MM.1S (cell line): ENCODE data around the gene ARID2.

ENCODE experiments used
- DNase-seq: peaks from one replicate; pipeline ENCODE4 v3.0.0-alpha.2; 2015
- H2AFZ ChIP-seq: fragments of 300-600 bp; sonication (generic); 2 replicates; pipeline ENCODE4 v1.6.0; 2016; ENCODE audit warnings: antibody characterized with exemption, low read length
- H3F3A ChIP-seq: fragments of 300-600 bp; sonication (generic); 2 replicates; pipeline ENCODE4 v1.6.1; 2016; ENCODE audit warnings: mild to moderate bottlenecking, antibody characterized with exemption, low read length, moderate library complexity, mixed read lengths; ENCODE audit not compliant: insufficient read depth
- H3K27ac ChIP-seq: fragments of 300-600 bp; sonication (generic); 2 replicates; pipeline ENCODE4 v1.5.1; 2016; ENCODE audit warnings: mild to moderate bottlenecking, low read length
- H3K27me3 ChIP-seq: fragments of 300-600 bp; sonication (generic); replicated peaks from 2 replicates; pipeline ENCODE4 v1.6.0; 2016; ENCODE audit warnings: low read length; ENCODE audit not compliant: insufficient read depth
- H3K36me3 ChIP-seq: fragments of 300-600 bp; sonication (generic); replicated peaks from 2 replicates; pipeline ENCODE4 v1.6.1; 2016; ENCODE audit warnings: mild to moderate bottlenecking, low read length, mixed read lengths; ENCODE audit not compliant: insufficient read depth
- H3K4me1 ChIP-seq: fragments of 300-600 bp; sonication (generic); 2 replicates; pipeline ENCODE4 v1.6.1; 2016; ENCODE audit warnings: low read length, mixed read lengths
- H3K4me2 ChIP-seq: fragments of 300-600 bp; sonication (generic); 2 replicates; pipeline ENCODE4 v1.6.0; 2016; ENCODE audit warnings: low read depth, low read length
- H3K4me3 ChIP-seq: fragments of 300-600 bp; sonication (generic); 2 replicates; pipeline ENCODE4 v1.5.1; 2016; ENCODE audit warnings: low read length, mixed read lengths
- H3K79me2 ChIP-seq: fragments of 300-600 bp; sonication (generic); 2 replicates; pipeline ENCODE4 v1.6.1; 2016; ENCODE audit warnings: mixed run types, low read length, mixed read lengths
- H3K9ac ChIP-seq: fragments of 300-600 bp; sonication (generic); 2 replicates; pipeline ENCODE4 v1.6.1; 2016; ENCODE audit warnings: low read length, mixed read lengths
- H3K9me2 ChIP-seq: fragments of 300-600 bp; sonication (generic); replicated peaks from 2 replicates; pipeline ENCODE4 v1.6.1; 2016; ENCODE audit warnings: mild to moderate bottlenecking, low read length, mixed read lengths; ENCODE audit not compliant: insufficient read depth
- H3K9me3 ChIP-seq: fragments of 300-600 bp; sonication (generic); replicated peaks from 2 replicates; pipeline ENCODE4 v1.6.1; 2016; ENCODE audit warnings: mild to moderate bottlenecking, low read length, mixed read lengths; ENCODE audit not compliant: insufficient read depth
- H4K20me1 ChIP-seq: fragments of 300-600 bp; sonication (generic); 2 replicates; pipeline ENCODE4 v1.6.1; 2016; ENCODE audit warnings: mild to moderate bottlenecking, low read length, moderate library complexity, mixed read lengths; ENCODE audit not compliant: insufficient read depth
- EZH2 ChIP-seq: fragments of 300-600 bp; sonication (generic); optimal IDR thresholded peaks from 2 replicates; pipeline ENCODE3; 2017; ENCODE audit warnings: low read depth, mild to moderate bottlenecking, antibody characterized with exemption, low read length, mixed read lengths
- EZH2phosphoT487 ChIP-seq: fragments of 300-600 bp; sonication (generic); IDR thresholded peaks from 2 replicates; pipeline ENCODE4 v1.6.1; 2018; ENCODE audit warnings: antibody characterized with exemption, low read length
- TF ChIP-seq, protein P1 (sequence below): fragments of 300-600 bp; sonication (generic); IDR thresholded peaks from 2 replicates; pipeline ENCODE4 v1.5.1; 2016; ENCODE audit warnings: antibody characterized with exemption, low read length, mixed read lengths

The ARID2 gene

GRCh38 chr12:45731190-45731775 is 1.8 kb downstream of the ARID2 start:
- Histone ChIP-seq H3K4me3 (peak overlapping the region; percentile 70), H3K9me2 (no peaks in the 10 kb centered on the region), H3K9me3 (no peaks in the 10 kb centered on the region), H4K20me1 (no peaks in the 10 kb centered on the region), H3K4me2 (peak overlapping the region; percentile 54), H3K27me3 (no peaks in the 10 kb centered on the region), H3K9ac (peak overlapping the region; percentile 93), H3F3A (peaks cover 38% of the 10 kb centered on the region), H3K36me3 (peaks cover 4% of the 10 kb centered on the region; the same call in 1 of the 2 replicates), H3K4me1 (0 out of 2 replicates have a peak, but pooled peaks cover 14% of the 10 kb centered on the region), H2AFZ (no peak overlapping the region), H3K27ac (peak overlapping the region; percentile 92), H3K79me2 (peaks cover 74% of the 10 kb centered on the region)
- TF ChIP-seq EZH2phosphoT487: no peak
- TF ChIP-seq, protein P1, sequence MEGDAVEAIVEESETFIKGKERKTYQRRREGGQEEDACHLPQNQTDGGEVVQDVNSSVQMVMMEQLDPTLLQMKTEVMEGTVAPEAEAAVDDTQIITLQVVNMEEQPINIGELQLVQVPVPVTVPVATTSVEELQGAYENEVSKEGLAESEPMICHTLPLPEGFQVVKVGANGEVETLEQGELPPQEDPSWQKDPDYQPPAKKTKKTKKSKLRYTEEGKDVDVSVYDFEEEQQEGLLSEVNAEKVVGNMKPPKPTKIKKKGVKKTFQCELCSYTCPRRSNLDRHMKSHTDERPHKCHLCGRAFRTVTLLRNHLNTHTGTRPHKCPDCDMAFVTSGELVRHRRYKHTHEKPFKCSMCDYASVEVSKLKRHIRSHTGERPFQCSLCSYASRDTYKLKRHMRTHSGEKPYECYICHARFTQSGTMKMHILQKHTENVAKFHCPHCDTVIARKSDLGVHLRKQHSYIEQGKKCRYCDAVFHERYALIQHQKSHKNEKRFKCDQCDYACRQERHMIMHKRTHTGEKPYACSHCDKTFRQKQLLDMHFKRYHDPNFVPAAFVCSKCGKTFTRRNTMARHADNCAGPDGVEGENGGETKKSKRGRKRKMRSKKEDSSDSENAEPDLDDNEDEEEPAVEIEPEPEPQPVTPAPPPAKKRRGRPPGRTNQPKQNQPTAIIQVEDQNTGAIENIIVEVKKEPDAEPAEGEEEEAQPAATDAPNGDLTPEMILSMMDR: no peak
- TF ChIP-seq EZH2: no peak
- no peak for DNase-seq

GRCh38 chr12:45732250-45732649 is 2.7 kb downstream of the ARID2 start:
- Histone ChIP-seq H3K9ac (peak overlapping the region; percentile 93), H3K27ac (peak overlapping the region; percentile 92; the same call in 1 of the 2 replicates)

DNA sequence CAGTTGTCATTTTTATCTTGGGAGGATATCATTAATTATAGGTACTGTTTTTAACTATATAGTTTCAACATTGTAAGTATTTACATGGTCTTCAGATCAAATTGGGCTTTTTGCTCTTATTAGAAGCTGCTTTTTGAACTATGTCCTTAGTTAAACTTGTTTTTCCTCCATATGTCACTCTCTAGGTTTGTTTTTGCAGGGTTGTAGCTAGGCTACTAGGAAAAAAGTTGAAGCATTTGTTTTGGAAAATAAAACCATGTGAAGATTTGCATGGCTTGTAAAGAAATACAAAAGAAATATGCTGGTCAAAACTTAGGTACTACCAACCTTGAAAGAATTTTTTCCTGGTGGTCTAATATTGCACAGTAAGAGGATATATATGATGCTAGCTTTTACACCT is 3.4 kb downstream of the ARID2 start:
- Histone ChIP-seq H3K4me3 (peak overlapping the region; percentile 70), H3K9me2 (no peaks in the 10 kb centered on the region), H2AFZ (no peak overlapping the region), H3F3A (peaks cover 38% of the 10 kb centered on the region), H3K79me2 (peaks cover 78% of the 10 kb centered on the region), H3K36me3 (peaks cover 4% of the 10 kb centered on the region; the same call in 1 of the 2 replicates), H4K20me1 (no peaks in the 10 kb centered on the region), H3K27me3 (no peaks in the 10 kb centered on the region), H3K27ac (peak overlapping the region; percentile 92; the same call in 1 of the 2 replicates), H3K4me1 (peaks cover 28% of the 10 kb centered on the region), H3K4me2 (peak overlapping the region; percentile 54), H3K9ac (peak overlapping the region; percentile 93), H3K9me3 (no peaks in the 10 kb centered on the region)
- no peak for TF ChIP-seq EZH2phosphoT487
- no peak for TF ChIP-seq EZH2
- TF ChIP-seq, protein P1: no peak
- no peak for DNase-seq

More at GRCh38 chr12:45732250-45732649, 2.7 kb downstream of the ARID2 start:
- Histone ChIP-seq H3F3A (peaks cover 41% of the 10 kb centered on the region), H3K27me3 (no peaks in the 10 kb centered on the region), H3K36me3 (peaks cover 4% of the 10 kb centered on the region; the same call in 1 of the 2 replicates), H3K4me3 (peak overlapping the region; percentile 70), H4K20me1 (no peaks in the 10 kb centered on the region), H3K79me2 (peaks cover 74% of the 10 kb centered on the region), H2AFZ (no peak overlapping the region), H3K4me2 (peak overlapping the region; percentile 54), H3K9me3 (no peaks in the 10 kb centered on the region), H3K4me1 (peaks cover 23% of the 10 kb centered on the region), H3K9me2 (no peaks in the 10 kb centered on the region)
- TF ChIP-seq, protein P1: no peak
- TF ChIP-seq EZH2phosphoT487: no peak
- TF ChIP-seq EZH2: no peak
- peak; percentile 75 for DNase-seq
